PC-3 (cell line): ENCODE results near the gene PLXNC1.

Experiments used
- CTCF ChIP-seq: fragments of 300-600 bp; sonication (generic); conservative IDR thresholded peaks from 2 replicates; pipeline ENCODE4 v1.5.1; 2017; ENCODE audit warnings: antibody characterized with exemption, low read depth, mild to moderate bottlenecking, low read length
- EZH2phosphoT487 ChIP-seq: fragments of 300-600 bp; sonication (generic); IDR thresholded peaks from 2 replicates; pipeline ENCODE4 v1.6.1; 2018; ENCODE audit warnings: mild to moderate bottlenecking, antibody characterized with exemption, low read length, borderline replicate concordance

GRCh38 chr12:94208622-94208966, 60.2 kb downstream of the PLXNC1 start:
- TF ChIP-seq CTCF (no peak), EZH2phosphoT487 (no peak)
